Measurements from ENCODE around the gene KCNJ10.
A peak's percentile ranks its signal among the peaks of the same experiment; 100 is the strongest.

Gene KCNJ10

DNA sequence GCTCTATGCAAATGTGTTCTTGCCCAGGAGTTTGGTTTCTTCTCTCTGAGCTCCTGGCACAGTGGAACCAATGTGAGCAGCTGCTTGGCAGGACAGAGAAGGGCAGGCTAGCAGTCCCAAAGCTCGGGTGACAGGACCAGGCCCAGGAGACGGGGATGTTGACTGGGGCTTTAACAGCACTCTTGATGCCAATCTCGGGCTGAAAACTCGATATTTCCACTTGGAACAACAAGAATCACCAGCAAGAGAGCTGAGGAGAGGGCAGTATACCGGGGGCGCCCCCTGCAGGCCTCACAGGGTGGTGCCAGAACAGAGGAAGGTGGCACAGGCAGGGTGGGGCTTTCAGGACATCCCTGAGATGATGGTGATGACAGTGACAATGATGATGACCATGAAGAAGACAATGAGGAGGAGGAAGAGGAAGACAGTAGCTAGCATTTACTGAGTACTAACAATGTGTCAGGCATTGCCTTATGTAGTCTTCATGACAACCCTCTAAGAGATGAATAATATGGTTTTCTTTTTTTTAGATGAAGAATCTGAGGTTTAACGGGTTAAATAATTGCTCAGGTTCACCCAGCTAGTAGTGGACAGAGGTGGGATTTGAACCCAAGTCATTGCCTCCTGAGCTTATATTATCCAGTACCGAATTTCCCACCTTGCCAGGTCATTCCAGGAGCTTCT lies 8.7 kb upstream of the KCNJ10 start:
- in situ Hi-C loops (cut with HindIII; ENCODE audit: low sequenced_read_pairs): no loop called here
- no peak for DNase-seq (ENCODE audit: low read depth, low spot score)

DNA sequence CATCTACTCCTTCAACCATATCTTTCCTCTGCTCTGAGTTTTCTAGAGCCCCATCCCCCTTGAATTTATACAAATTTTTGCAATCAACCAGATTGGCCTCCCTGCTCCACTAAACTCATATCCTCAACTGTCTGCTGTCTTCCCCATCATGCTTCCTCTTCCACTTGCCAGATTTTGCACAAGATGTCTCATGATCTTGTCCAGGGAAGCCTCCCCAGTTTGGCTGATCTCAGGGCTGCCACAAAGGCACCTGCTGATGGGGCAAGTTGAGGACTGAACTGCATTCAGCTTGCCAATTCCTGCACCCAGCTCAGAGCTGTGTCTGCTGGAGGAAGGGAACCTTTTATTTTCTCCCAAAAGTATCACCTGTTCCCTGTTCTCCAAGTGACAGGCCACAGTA lies 7.5 kb upstream of the KCNJ10 start:
- no peak overlapping the region for H3K4me3 ChIP-seq (ENCODE audit: low read depth, low read length)
- TF ChIP-seq, protein P1, sequence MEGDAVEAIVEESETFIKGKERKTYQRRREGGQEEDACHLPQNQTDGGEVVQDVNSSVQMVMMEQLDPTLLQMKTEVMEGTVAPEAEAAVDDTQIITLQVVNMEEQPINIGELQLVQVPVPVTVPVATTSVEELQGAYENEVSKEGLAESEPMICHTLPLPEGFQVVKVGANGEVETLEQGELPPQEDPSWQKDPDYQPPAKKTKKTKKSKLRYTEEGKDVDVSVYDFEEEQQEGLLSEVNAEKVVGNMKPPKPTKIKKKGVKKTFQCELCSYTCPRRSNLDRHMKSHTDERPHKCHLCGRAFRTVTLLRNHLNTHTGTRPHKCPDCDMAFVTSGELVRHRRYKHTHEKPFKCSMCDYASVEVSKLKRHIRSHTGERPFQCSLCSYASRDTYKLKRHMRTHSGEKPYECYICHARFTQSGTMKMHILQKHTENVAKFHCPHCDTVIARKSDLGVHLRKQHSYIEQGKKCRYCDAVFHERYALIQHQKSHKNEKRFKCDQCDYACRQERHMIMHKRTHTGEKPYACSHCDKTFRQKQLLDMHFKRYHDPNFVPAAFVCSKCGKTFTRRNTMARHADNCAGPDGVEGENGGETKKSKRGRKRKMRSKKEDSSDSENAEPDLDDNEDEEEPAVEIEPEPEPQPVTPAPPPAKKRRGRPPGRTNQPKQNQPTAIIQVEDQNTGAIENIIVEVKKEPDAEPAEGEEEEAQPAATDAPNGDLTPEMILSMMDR (IDR thresholded peaks at IDR 0.05; ENCODE audit: low read depth, low read length): no peak
- DNase-seq (ENCODE audit: low read depth, low spot score): no peak
- in situ Hi-C loops (cut with HindIII; ENCODE audit: low sequenced_read_pairs): no loop called here

More for the DNA sequence above, 8.7 kb upstream of the KCNJ10 start:
- TF ChIP-seq, protein P1 (IDR thresholded peaks at IDR 0.05; ENCODE audit: low read depth, low read length): peak; percentile 82
- H3K4me3 ChIP-seq (ENCODE audit: low read depth, low read length): no peak overlapping the region

DNA sequence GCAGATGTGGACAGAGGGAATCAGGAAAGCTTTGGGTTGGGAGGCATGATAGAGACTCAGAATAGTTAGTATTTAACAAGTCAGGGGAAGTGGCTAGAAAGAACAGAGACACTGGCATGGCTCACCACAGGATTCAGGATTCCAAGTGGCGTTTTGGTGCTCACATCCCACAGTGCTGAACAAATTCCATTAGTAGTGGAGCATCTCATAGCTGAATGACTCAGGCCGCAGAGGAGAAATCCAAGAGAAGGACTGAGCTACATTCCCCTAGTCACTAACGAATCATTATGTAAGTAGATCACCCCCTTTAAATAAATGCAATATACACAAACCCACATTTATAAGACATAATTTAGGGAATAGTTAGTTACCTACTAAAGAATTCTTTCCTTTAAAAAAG lies 6.3 kb upstream of the KCNJ10 start:
- no peak overlapping the region for H3K4me3 ChIP-seq (ENCODE audit: low read depth, low read length)
- in situ Hi-C loops (cut with HindIII; ENCODE audit: low sequenced_read_pairs): no loop called here
- peak; percentile 34 for DNase-seq (ENCODE audit: low read depth, low spot score)
- TF ChIP-seq, protein P1 (IDR thresholded peaks at IDR 0.05; ENCODE audit: low read depth, low read length): no peak

DNA sequence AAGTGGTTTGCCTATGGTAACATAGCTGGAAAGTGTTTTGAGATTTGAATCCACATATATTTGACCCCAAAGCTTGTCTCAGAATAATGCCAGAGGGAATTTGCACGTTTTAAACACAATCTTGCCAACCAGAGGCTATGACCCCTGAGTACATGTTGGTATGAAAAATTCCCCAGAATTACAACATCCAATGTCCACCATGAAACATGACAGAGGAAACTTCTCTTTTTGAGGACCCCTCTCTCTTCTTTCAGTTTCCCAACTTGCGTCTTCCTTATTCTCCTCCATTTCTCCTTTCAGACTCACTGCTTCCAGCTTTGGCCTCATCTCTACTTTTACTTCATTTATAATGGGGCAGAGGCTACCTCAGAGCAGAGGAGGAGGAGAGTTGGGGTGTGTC lies 5.9 kb upstream of the KCNJ10 start:
- TF ChIP-seq, protein P1 (IDR thresholded peaks at IDR 0.05; ENCODE audit: low read depth, low read length): no peak
- in situ Hi-C loops (cut with HindIII; ENCODE audit: low sequenced_read_pairs): no loop called here
- no peak overlapping the region for H3K4me3 ChIP-seq (ENCODE audit: low read depth, low read length)
- no peak for DNase-seq (ENCODE audit: low read depth, low spot score)

DNA sequence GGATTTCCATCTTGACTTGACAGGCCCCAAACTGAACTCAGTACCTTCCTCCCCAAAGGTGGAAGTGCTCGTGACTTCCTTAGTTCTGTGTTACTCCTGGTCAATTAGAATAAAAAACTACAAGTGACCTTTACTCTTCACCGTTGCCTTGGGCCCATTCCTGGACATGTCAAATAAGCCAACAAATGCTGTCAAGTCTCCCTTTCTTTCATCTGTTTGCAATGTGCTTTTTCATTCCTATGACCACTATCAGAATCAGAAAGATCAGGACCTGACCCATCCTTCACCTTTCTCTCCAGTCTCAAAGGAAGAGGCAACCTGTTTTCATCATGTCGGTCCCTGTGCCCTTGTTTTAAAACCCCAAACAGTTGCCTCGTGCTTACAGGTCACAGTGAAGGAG lies 4.9 kb upstream of the KCNJ10 start:
- in situ Hi-C loops (cut with HindIII; ENCODE audit: low sequenced_read_pairs): no loop called here

DNA sequence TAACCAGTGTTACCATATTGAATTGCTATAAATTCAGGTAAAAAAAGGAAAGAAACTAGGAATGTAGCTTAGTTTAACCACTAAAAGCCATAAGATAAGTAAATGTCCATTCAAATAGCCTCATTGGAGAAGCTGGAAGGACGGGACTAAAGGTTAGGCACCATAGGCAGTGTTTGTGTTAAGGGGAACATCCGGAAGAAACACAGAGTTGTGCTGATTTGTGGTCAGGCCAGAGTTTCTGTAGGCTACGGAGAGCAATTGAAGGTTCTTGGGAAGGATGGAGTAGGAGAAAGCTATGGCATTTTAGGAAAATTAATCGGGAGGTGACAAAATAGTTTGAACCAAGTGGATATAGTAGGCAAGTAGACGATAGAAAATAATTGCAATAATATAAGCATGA lies 1.3 kb upstream of the KCNJ10 start:
- H3K4me3 ChIP-seq (ENCODE audit: low read depth, low read length): no peak overlapping the region
- DNase-seq (ENCODE audit: low read depth, low spot score): no peak
- TF ChIP-seq, protein P1 (IDR thresholded peaks at IDR 0.05; ENCODE audit: low read depth, low read length): no peak
- in situ Hi-C loops (cut with HindIII; ENCODE audit: low sequenced_read_pairs): no loop called here

More for the DNA sequence above, 4.9 kb upstream of the KCNJ10 start:
- no peak for DNase-seq (ENCODE audit: low read depth, low spot score)
- H3K4me3 ChIP-seq (ENCODE audit: low read depth, low read length): no peak overlapping the region
- TF ChIP-seq, protein P1 (IDR thresholded peaks at IDR 0.05; ENCODE audit: low read depth, low read length): no peak

Measured in astrocyte of the spinal cord (primary cell).